HepG2 (cell line): ENCODE measurements around the gene NKX1-1. TPM values are rescaled to one million over a fixed set of nuclear protein-coding genes. Genes with fewer than 3 reads are reported as not detected.

Experiments
- ARID3A ChIP-seq: IDR thresholded peaks from 2 replicates; pipeline ENCODE4 v1.6.1; 2012; ENCODE audit warnings: low read depth, low read length, improper control_type of control experiment
- MTA3 ChIP-seq: sonication (generic); formaldehyde crosslinking; IDR thresholded peaks from 2 replicates; pipeline ENCODE4 v1.4.0; 2020; ENCODE audit warnings: missing genetic modification reagents
- RBM39 ChIP-seq: fragments of 200-400 bp; formaldehyde crosslinking; IDR thresholded peaks from one replicate; pipeline ENCODE4 v1.6.1; 2018; ENCODE audit warnings: antibody characterized with exemption, mild to moderate bottlenecking, low read depth, low read length; ENCODE audit not compliant: poor library complexity, severe bottlenecking
- SETDB1 ChIP-seq: sonication (generic); formaldehyde crosslinking; IDR thresholded peaks from 2 replicates; pipeline ENCODE4 v1.5.1; 2020; ENCODE audit warnings: missing genetic modification reagents, mild to moderate bottlenecking, borderline replicate concordance
- SMAD3 ChIP-seq: sonication (generic); formaldehyde crosslinking; IDR thresholded peaks from 2 replicates; pipeline ENCODE4 v1.4.0; 2020; ENCODE audit warnings: missing genetic modification reagents
- ZBTB37 ChIP-seq: sonication (generic); formaldehyde crosslinking; IDR thresholded peaks from 2 replicates; pipeline ENCODE4 v1.4.0; 2020; ENCODE audit warnings: mild to moderate bottlenecking, missing genetic modification reagents
- ZFP36 ChIP-seq: fragments of 150-350 bp; IDR thresholded peaks from 2 replicates; pipeline ENCODE4 v1.6.1; 2018; ENCODE audit warnings: borderline replicate concordance, low read length, low read depth; ENCODE audit not compliant: partially characterized antibody
- ZFP41 ChIP-seq: sonication (generic); formaldehyde crosslinking; IDR thresholded peaks from 2 replicates; pipeline ENCODE4 v1.4.0; 2020; ENCODE audit warnings: mild to moderate bottlenecking, missing genetic modification reagents, borderline replicate concordance
- ZNF546 ChIP-seq: sonication (generic); formaldehyde crosslinking; conservative IDR thresholded peaks from 2 replicates; pipeline ENCODE4 v1.8.1; 2023; ENCODE audit warnings: mild to moderate bottlenecking, missing genetic modification reagents
- ZNF549 ChIP-seq: sonication (generic); formaldehyde crosslinking; IDR thresholded peaks from 2 replicates; pipeline ENCODE4 v1.5.0; 2020; ENCODE audit warnings: missing genetic modification reagents
- polyA plus RNA-seq, 8 experiments: library from polyadenylated mRNA; depleted of rRNA in 3 of 8; stranded (reverse) in 7 of 8; unstranded in 1 of 8; fragments of >200 nt; fragmentation: Illumina TruSeq in 4 of 8; extraction: Trizol in 4 of 8; gene quantifications; 2 replicates each; pipeline versions ENCODE4 v1.2.1 to v1.2.3, GENCODE V29; 2011 to 2016; ENCODE audit warnings: low read depth in 4 of 8, missing spikeins in 1 of 8, mixed read lengths in 1 of 8; ENCODE audit not compliant: insufficient read depth in 1 of 8
- total RNA-seq, 5 experiments: library from RNA; depleted of rRNA; stranded (reverse); fragments of >200 nt; fragmentation: Illumina TruSeq; extraction: Trizol; gene quantifications; 2 replicates each; pipeline ENCODE4 v1.2.3, GENCODE V29; 2016; ENCODE audit warnings: low read depth in 1 of 5
- TF ChIP-seq, protein P1 (sequence below): IDR thresholded peaks from 2 replicates; pipeline ENCODE4 v1.6.1; 2016; ENCODE audit warnings: mild to moderate bottlenecking
- TF ChIP-seq, protein P2 (sequence below): sonication (generic); formaldehyde crosslinking; IDR thresholded peaks from 2 replicates; pipeline ENCODE4 v1.5.1; 2020; ENCODE audit warnings: missing genetic modification reagents, mild to moderate bottlenecking, borderline replicate concordance
- TF ChIP-seq, protein P3 (sequence below): sonication (generic); formaldehyde crosslinking; IDR thresholded peaks from 2 replicates; pipeline ENCODE4 v1.8.0; 2022; ENCODE audit warnings: missing genetic modification reagents, mild to moderate bottlenecking, inconsistent platforms, borderline replicate concordance
- TF ChIP-seq, protein P4 (sequence below): sonication (generic); formaldehyde crosslinking; IDR thresholded peaks from 2 replicates; pipeline ENCODE4 v1.5.0; 2020; ENCODE audit warnings: missing genetic modification reagents
- TF ChIP-seq, protein P5 (sequence below): sonication (generic); formaldehyde crosslinking; IDR thresholded peaks from 2 replicates; pipeline ENCODE4 v1.4.0; 2020; ENCODE audit warnings: missing genetic modification reagents, mild to moderate bottlenecking, borderline replicate concordance

The NKX1-1 gene
- total and polyA plus RNA-seq, 2 of the 13 experiments (the other 11 are each of a cell fraction or from before 2014, with no cell fraction given) = not detected

DNA sequence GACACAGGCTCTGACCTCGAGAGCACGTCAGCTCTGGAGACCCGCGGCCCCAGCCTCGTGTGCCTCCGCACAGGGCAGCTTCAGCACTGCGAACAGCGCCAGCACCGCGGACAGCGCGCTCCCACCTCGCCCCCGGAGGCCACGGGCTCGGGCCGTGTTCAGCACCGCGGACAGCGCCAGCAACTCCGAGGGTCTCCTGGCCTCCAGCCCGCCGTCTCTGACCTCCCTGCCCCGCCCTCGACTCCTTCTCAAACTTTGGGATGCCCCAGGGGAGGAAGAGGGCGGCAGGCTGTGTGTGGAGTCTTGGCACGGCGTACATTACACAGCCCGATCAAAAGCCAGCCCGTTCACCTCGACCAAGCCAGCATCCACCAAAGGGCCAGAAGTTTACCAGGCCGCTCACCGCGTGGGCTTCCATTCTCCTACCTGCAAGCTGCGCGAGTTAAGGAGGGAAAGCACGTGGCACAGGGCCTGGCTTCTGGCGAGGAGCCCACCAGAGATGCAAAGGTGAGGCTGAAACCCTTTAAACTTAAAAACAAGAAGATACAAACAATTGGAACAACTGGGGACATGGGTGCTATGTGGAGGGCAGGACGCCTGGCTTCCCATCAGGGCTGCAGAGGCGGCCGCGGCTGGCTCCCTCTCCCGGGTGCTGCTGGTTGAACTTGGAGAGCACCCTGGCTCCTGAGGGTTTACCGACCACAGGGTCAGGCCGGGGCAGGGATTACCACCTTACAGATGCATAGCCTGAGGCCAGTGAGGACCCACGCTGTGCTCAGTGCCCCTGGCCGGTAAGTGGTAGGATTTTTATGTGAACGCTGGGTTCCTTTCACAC, 4.5 kb upstream of the NKX1-1 start (continued):
- 0 out of 2 replicates have a peak, but pooled peaks have one; percentile 89 for TF ChIP-seq SETDB1 (CRISPR knock-in tag)
- TF ChIP-seq ZBTB37 = no peak; the same call in 1 of the 2 replicates
- TF ChIP-seq ZNF549 (CRISPR knock-in tag) = peak; percentile 96
- TF ChIP-seq ARID3A = no peak
- TF ChIP-seq, protein P1, sequence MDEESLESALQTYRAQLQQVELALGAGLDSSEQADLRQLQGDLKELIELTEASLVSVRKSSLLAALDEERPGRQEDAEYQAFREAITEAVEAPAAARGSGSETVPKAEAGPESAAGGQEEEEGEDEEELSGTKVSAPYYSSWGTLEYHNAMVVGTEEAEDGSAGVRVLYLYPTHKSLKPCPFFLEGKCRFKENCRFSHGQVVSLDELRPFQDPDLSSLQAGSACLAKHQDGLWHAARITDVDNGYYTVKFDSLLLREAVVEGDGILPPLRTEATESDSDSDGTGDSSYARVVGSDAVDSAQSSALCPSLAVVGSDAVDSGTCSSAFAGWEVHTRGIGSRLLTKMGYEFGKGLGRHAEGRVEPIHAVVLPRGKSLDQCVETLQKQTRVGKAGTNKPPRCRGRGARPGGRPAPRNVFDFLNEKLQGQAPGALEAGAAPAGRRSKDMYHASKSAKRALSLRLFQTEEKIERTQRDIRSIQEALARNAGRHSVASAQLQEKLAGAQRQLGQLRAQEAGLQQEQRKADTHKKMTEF = peak; percentile 100
- TF ChIP-seq, protein P2, sequence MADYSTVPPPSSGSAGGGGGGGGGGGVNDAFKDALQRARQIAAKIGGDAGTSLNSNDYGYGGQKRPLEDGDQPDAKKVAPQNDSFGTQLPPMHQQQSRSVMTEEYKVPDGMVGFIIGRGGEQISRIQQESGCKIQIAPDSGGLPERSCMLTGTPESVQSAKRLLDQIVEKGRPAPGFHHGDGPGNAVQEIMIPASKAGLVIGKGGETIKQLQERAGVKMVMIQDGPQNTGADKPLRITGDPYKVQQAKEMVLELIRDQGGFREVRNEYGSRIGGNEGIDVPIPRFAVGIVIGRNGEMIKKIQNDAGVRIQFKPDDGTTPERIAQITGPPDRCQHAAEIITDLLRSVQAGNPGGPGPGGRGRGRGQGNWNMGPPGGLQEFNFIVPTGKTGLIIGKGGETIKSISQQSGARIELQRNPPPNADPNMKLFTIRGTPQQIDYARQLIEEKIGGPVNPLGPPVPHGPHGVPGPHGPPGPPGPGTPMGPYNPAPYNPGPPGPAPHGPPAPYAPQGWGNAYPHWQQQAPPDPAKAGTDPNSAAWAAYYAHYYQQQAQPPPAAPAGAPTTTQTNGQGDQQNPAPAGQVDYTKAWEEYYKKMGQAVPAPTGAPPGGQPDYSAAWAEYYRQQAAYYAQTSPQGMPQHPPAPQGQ (CRISPR knock-in tag) = peak; percentile 97; the same call in 1 of the 2 replicates
- no peak for TF ChIP-seq RBM39
- TF ChIP-seq ZFP41 (CRISPR knock-in tag) = peak; percentile 100
- TF ChIP-seq ZNF546 (CRISPR knock-in tag) = peak; percentile 100
- TF ChIP-seq, protein P3, sequence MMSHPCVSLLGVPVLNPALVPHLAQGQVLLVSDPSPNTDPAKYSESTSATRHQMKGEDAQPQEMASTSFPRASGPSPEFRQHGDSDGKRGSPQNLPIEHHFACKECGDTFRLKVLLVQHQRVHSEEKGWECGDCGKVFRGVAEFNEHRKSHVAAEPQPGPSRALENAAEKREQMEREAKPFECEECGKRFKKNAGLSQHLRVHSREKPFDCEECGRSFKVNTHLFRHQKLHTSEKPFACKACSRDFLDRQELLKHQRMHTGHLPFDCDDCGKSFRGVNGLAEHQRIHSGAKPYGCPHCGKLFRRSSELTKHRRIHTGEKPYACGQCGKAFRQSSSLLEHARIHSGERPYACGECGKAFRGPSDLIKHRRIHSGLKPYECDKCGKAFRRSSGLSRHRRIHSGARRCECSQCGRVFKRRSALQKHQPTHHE (CRISPR knock-in tag) = peak; percentile 100
- TF ChIP-seq MTA3 (CRISPR knock-in tag) = peak; percentile 99
- TF ChIP-seq, protein P4, sequence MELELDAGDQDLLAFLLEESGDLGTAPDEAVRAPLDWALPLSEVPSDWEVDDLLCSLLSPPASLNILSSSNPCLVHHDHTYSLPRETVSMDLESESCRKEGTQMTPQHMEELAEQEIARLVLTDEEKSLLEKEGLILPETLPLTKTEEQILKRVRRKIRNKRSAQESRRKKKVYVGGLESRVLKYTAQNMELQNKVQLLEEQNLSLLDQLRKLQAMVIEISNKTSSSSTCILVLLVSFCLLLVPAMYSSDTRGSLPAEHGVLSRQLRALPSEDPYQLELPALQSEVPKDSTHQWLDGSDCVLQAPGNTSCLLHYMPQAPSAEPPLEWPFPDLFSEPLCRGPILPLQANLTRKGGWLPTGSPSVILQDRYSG = peak; percentile 100
- TF ChIP-seq SMAD3 = peak; percentile 100
- TF ChIP-seq, protein P5, sequence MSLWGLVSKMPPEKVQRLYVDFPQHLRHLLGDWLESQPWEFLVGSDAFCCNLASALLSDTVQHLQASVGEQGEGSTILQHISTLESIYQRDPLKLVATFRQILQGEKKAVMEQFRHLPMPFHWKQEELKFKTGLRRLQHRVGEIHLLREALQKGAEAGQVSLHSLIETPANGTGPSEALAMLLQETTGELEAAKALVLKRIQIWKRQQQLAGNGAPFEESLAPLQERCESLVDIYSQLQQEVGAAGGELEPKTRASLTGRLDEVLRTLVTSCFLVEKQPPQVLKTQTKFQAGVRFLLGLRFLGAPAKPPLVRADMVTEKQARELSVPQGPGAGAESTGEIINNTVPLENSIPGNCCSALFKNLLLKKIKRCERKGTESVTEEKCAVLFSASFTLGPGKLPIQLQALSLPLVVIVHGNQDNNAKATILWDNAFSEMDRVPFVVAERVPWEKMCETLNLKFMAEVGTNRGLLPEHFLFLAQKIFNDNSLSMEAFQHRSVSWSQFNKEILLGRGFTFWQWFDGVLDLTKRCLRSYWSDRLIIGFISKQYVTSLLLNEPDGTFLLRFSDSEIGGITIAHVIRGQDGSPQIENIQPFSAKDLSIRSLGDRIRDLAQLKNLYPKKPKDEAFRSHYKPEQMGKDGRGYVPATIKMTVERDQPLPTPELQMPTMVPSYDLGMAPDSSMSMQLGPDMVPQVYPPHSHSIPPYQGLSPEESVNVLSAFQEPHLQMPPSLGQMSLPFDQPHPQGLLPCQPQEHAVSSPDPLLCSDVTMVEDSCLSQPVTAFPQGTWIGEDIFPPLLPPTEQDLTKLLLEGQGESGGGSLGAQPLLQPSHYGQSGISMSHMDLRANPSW = peak; percentile 93
- TF ChIP-seq ZFP36 = no peak
